Limb (tissue), 2 donors: ENCODE data around the gene AHNAK.
A peak's percentile ranks its signal among the peaks of the same experiment; 100 is the strongest.

ENCODE experiments used
- DNase-seq, 2 donors: peaks; one replicate each; pipeline ENCODE4 v3.0.0-alpha.2; 2016; ENCODE audit errors: extremely low spot score in 2 of 2

AHNAK gene

DNA sequence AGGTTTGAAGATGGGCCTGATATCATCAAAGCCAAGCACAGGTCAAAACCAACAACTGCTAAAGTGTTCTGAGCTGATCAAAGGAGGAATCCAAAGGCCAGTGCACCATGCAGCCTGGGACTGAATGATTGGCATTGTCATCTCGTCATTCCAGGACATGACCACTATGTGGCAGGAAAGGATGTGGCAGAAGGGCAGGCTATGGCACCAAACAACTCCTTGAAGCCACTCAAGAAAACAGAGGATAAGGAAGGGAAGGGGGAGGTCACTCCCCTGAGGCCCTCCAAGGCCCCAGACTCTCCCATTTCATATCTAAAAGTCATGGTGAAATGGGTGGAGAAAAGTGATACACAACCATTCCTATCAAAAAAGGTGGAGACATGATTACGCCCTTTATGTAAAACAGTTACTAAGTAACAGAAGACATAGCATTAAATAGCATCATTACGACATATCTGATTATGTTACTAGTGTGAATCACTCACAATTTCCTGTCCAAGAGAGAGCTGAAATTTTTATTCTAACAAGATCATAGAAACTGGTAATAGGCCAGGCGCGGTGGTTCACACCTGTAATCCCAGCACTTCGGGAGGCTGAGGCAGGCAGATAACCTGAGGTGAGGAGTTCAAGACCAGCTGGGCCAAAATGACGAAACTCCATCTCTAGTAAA is 49.3 kb downstream of the AHNAK start:
- no peak for DNase-seq

DNA sequence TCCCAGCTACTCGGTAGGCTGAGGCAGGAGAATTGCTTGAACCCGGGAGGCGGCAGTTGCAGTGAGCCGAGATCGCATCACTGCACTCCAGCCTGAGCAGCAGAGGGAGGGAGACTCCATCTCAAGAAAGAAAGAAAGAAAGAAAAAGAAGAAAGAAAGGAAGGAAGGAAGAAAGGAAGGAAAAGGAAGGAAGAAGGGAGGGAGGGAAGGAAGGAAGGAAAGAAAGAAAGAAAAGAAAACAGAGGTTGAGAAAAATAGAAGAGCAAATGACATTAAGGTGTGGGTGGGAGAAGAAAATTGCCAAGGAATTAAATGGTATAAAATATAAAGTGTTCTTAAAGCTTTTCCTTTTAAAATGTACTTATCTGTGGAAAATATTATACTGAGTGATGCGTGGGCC is 49.9 kb downstream of the AHNAK start:
- DNase-seq = no peak

DNA sequence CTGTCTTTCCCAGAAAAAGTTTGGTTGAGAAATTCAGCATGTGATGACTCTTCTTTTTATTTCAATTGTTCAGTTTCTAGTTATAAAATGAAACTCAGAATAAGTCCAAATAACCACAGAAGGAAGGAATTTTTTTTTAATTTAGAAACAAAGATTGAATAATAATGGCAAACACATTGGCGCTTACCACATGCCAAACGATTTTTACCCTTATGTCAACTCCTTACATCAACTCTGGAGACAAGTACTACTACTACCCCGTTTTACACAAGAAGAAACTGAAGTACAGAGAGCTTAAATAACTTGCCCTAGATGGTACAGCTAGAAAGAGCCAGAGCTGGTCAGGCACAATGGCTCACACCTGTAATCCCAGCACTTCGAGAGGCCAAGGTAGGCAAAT is 52.4 kb downstream of the AHNAK start:
- DNase-seq = no peak

DNA sequence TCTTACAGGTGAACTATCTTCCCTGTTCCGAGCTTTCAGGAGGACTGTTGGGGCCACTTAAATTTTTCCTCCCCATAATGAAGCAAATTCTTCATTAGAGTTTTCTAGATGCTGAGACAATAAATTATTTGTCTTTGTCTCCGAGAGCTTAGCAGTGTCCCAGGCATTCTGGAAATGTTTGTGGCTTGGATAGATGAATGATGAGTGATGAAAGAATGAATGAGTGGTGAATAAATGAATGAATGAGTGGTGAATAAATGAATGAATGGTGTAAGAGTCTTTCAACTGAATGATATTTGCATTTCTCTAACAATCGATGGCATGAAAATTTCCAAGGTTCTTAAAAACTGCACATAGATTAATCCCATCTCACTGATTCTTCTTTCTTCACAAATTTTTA is 52.8 kb downstream of the AHNAK start:
- DNase-seq = no peak

DNA sequence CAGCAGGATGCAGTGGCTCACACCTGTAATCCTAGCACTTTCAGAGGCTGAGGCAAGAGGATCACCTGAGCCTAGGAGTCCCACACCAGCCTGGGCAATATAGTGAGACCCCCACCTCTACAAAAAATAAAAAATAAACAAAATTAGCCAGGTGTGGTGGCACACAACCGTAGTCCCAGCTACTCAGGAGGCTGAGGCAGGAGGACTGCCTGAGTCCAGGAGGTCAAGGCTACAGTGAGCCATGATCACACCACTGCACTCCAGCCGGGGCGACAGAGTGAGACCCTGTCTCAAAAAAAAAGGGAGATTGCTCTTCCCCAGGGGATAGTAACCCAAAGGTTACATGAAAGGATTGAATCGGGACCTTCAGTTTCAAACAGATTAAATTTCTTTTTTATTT is 54.0 kb downstream of the AHNAK start:
- no peak for DNase-seq

DNA sequence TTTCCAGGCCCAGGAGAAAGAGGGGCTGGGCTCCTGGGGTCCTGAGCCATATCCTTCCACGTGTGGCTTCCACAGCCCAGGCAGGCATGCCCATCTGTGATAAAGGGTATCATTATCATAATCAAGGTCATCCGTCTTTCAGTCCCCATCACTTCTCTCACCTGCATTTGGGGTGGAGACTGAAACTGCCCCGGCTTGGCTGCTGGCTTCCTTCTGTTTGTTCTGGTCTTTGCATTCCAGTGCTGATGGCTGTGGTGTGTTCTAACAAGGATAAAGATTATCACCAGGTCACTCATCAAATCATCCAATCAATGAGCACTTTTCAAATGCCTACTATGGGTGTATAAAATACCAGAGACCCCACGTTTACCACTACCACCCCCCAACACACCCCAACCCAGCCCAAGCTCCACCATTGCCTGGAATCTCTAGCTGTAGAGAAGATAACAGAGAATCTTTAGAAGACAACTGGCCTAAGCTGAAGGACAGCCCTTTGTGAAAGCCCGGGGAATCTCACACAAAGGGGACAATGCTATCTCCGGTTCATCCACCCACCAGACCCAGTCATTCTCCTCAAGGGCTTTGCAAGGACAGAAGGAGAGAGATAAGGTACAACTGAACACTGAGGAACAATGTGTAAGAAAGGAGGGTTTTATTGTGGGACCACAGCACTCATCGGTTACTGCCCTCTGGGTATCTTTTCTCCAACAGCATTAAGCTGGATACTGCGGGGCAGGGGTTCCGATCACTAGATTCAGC is 54.9 kb downstream of the AHNAK start:
- no peak for DNase-seq

DNA sequence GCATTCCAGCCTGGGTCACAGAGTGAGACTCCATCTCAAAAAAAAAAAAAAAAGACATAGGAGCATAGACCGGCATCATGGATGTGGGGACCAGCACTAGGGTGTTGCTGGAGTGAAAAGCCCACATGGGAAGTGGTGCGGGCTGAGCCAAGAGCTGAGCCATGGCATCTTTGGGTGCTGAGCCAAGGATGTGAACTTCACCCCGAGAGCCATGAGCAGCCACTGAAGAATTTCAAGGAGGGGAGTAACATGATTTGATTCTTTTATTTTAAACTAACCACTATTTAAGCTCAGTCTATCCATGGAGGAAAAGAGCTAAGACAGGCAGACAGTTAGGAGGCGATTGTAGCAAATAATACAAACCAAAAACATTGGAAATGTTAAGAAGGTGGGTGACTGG is 57.4 kb downstream of the AHNAK start:
- DNase-seq = no peak

DNA sequence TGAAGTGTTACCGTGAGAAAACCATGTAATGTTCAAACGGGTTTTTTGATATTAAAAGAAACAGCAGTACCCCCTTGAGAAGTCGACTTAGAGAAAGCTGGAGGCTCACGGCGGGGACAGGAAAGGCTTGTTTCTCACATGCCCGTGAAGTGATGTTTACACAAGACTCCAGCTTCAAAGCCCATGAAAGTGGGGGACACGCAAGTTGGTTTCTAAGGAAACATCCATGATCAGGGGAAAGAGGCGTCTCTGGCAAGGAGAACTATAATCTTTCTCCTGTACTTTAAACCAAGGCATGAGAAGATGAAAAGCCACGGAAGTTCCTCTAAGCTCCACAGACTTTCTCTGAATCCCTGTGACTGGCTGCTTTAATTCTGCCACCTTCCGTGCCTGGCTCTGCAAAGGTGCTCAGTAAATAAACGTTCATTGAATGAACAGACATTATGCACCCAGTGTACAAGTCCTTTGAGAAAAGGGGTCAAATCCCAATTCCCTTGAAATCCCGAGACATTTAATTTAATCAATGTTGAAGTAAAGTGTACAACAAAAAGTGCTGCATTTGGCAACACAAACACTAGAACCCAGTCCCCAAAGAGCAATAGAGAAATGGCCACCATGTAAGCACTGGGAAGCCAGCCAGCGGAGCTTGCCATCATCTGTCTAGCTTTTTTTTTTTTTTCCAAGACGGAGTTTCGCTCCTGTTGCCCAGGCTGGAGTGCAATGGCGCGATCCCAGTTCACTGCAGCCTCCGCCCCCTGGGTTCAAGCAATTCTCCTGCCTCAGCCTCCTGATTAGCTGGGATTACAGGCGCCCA is 58.7 kb downstream of the AHNAK start:
- DNase-seq = peak in 1 of 2 donors; percentile 30

DNA sequence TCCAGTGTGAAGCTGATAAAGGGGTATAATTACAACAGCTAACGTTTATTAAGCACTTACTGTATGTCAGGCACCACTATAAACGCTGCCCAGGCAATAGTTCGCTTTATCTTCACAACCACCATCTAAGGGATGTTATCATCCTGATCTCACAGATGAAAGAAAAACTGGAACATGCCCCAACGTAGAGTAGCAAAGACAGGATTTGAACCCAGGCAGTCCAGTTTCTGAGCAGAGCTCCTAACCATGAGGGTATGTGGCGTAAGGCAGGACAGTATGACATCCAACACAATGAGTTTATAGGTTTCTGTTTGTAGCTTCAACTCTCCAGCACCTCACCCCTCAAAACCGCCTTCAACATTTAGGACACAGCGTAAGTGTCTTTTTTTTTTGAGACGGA is 59.5 kb downstream of the AHNAK start:
- DNase-seq = no peak

DNA sequence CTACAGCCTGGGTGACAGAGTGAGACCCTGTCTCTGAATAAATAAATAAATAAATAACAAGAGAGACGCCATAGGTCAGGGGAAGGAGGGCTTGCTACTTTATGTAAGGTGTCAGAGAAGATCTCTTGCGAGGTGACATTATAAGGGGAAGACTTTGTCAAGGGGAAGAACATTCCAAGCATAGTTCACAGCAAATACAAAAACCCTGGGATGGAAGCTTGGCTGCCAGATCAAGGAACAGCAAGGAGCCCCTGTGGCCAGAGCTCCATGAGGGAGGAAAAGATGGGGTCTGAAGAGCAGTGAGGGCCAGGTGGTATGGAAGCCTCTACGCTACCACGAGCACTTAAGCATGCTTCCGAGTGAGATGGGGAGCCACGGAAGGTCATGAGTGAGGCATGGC is 62.3 kb downstream of the AHNAK start:
- no peak for DNase-seq

DNA sequence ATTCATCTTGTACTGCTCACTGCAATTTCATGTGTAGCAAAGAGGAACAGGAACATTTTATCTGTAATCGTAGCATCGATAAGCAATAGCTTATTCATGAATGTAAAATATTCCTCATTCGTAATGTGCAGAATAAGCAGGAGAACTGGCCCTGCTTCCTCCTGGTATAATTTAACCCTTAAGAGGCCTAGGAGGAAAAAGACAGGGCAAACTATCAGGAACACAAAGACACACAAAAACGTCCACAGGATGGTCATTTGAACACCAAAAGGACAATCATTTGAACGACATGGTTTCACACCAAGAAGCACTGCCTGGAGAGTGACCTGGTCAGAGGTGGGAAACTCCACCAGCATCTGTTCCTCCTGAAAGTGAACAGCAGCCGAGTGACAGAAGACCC is 63.9 kb downstream of the AHNAK start:
- no peak for DNase-seq

DNA sequence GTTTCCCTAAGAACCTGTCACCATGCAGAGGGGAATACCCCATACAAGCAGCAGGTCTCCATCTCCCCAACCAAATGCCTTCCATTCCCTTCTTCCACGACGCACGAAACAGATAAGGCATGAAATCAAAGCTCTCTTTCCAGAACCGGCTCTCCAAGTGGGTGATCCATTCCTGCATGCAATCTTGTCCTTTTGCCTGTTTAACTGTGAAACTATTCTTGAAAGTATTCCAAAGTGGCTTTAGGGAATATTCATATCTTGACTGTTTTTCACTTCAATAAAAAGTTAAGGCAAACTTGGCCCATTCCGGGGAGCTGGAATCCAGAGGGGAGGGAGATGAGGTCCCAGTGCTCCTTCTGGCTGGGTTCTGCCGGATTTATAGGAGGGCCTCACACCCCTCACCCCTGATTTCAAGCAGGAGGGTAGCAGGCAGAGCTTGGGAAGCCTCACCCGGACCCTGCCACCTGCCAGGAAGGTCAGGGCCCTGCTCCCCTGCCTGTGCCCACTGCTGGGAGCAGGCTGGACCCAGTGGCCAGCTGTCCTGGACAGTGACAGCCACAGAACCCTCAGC is 66.9 kb downstream of the AHNAK start:
- DNase-seq = no peak

DNA sequence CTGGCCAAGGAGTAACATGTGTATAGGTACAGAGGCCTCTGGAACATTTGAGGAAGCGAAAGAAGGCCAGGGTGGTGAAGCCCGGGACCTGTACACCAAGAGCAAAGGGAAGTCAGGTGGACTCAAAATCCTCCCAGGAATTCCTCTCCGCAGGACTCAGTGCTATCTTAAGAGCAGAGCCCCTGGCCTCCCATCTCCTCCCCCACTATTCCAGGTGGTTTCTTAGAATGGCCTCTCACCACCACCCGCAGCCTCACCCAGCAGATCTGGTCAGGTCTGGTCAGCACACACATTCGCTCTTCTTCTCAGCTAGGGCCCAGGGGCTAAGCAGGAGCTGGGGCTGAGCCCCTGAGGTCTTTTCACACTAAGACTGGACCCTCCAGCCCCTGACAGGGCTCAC is 68.7 kb downstream of the AHNAK start:
- DNase-seq = no peak

DNA sequence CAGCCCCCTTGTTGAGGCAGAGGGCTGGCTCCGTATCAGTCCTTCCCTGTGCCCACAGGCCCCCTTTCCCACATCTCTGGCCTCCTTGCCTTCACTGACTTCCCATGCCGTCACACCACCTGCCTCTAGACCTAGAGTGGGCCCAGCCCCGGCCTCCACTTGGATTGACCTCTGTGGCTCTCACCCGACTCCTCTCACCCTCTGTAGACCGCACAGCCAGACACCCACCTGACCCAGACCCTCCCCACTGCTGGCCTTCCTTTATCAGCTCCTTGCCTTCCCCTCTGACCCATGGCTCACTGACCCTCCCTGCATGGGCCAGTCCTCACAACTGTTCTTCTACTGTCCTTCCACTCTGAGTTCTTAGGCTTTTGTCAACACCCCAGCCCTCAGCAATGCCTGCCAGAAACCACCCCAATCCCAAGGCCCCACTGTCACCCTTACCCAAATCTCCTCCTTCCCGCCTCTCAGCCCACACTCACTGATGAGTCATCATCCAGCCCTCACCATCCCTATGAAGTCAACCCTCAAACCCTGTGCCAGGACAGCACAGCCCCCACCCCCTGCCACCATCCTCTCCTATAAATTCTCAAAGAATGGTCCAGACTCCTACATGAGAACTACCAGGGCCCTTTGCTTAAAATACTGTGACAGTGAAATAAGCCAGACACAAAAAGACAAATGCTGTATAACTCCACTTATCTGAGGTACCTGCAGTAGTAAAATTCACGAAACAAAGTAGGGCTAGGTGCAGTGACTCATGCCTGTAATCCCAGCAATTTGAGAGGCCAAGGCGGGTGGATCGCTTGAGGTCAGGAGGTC is 74.3 kb downstream of the AHNAK start:
- DNase-seq = no peak

DNA sequence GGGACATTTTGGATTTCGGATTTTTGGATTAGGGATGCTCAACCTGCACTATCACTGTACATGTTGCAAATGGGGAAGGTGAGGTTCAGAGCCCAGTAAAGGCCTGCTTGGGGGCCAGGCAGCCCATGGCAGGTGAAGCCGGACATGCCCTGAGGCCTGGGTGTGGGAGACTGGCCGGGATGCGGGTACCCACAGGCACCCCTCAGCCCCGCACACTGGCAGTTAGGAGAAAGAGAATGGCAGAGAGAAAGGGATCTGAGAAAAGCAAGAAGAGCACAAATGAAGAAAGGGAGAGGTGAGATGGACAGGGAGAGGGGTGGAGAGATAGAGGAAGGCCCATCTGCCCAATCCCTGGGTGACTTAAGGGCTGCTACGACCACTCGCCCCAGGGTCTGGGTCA is 75.0 kb downstream of the AHNAK start:
- DNase-seq = no peak

DNA sequence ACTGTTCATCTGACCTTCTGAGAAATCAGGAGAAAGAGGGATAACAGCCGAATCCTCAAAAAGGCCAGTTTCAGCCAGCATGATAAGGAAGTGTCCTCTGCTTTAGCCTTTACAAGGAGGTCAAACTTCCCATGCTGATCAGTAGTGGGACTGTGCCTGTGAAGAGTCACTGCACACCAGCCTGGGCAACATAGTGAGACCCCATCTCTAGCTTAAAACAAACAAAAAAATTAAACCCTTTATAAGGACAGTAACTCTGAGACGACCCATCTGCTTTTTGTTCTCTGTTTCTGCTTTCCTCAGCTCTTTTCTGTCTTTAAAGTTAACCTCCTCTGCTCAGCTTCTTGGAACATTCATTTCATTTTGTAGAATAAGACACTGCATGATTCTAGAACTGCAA is 78.0 kb downstream of the AHNAK start:
- no peak for DNase-seq

DNA sequence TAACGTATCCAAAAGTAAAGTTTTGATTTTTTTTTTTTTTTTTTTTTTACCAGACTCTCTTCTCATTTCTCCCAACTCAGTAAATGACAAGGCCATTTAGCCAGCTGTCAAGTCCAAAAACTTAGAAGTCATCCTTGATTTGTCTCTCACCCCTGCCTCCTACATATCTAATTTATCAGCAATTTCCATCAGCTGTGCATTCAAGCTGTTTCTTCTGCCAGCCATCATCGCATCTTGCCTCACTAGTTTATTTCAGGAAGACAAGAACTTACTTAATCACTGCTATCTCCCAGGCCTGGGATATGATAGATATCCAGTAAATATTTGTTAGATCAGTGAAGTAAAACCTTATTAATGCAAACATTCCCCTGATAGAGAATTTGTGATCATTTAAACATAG is 80.2 kb downstream of the AHNAK start:
- DNase-seq = no peak

DNA sequence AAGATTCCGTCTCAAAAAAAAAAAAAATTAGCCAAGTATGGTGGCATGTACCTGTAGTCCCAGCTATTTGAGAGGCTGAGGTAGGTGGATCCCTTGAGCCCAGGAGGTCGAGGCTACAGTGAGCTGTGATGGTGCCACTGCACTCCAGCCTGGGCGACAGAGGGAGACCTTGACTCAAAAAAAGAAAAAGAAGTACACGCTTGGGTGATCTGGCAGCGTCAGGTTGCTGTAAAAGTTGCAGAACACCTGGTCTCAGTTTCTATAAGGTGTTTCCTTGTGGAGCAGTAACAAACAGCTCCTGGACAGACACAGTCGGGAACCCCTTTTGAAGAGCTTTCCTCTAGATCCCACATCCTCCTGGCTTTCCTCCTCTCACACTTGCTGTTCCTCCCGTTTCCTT is 82.0 kb downstream of the AHNAK start:
- no peak for DNase-seq

DNA sequence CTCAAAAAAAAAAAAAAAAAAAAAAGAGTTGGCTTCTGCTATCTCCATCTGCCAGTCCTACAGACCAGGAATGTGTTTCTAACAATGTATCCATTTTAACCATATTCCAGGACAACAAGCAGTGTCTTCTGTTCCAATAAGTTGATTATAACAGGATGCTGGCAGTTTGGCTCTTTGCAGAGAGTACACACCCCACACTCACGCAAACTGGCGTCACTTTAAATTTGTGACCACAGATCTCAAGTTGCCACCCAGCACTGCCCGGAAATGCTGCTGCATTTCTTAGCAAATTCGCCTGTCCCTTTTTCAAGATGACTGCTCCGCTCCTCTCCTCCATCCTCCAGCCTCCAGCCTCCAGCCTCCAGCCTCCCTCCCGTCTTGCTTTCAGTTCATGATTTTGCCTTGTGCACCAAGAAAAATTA is 83.5 kb downstream of the AHNAK start:
- no peak for DNase-seq

DNA sequence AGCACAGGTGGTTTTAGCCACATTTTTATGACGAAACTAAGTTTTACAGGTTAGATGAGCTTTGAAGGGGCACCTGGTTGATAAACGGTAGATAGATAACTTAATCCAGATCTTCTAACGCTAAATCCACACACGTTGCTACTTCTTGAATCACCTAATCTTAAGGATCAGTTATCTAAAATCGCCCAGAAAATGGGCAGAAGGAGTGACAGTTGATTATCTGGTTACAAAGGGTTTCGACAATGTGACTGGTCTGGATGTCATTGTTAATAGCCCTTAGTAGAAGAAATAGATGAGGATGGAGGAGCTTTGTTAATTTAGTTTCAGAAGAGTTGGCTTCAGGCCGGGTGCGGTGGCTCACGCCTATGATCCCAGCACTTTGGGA is 84.1 kb downstream of the AHNAK start:
- DNase-seq = no peak

DNA sequence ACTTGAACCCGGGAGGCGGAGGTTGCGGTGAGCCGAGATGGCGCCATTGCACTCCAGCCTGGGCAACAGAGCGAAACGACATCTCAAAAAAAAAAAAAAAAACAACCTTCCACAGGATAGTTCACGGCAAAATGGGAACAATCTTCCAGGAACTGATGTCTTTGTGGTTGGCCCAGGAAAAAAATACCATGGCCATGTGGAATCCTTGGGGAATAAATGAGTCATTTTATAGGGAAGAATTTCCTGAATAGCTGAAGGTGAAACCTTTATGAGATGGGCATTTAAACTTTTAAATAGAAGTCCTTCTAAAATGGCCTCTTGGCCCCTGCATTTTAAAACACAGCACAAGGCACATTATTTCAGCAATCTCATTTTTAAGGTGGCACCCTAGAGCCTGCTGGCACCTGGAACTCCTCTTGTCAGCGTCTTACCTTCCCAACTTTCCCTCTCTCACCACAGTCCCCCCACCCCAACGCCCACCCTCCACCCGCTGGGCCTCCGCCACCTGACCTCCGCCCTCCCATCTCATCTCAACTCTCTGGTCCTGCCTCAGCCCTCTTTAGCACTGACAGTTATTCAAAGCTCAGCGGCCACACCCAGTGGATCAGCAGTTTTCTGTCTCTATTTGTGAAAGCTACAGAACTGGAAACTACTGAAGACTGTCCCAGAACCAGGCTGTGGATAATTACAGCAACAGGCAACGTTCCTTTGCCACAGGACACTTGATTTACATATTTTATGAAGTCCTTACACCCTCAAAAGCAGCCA is 84.7 kb downstream of the AHNAK start:
- DNase-seq = no peak
